Neural cell (in vitro differentiated cells): ENCODE measurements around the gene CLK4. TPM values are rescaled to one million over a fixed set of nuclear protein-coding genes. Genes with fewer than 3 reads are reported as not detected.

Source experiments
- H2AFZ ChIP-seq: fragments of 200-600, 300-800 bp; sonication (generic), shearing (Covaris generic); 2 replicates; pipeline ENCODE4 v1.6.0; 2014; ENCODE audit warnings: low read depth, mild to moderate bottlenecking, antibody characterized with exemption, low read length, moderate library complexity
- H3F3A ChIP-seq: fragments of 200-600 bp; shearing (Covaris generic); 2 replicates; pipeline ENCODE4 v1.6.1; 2016; ENCODE audit warnings: mild to moderate bottlenecking, moderate library complexity, mixed read lengths, antibody characterized with exemption, low read length; ENCODE audit not compliant: insufficient read depth, poor library complexity, severe bottlenecking
- H3K27ac ChIP-seq: fragments of 200-600, 300-800 bp; sonication (generic), shearing (Covaris generic); 2 replicates; pipeline ENCODE4 v1.5.1; 2014; ENCODE audit warnings: mild to moderate bottlenecking, low read length, moderate library complexity
- H3K27me3 ChIP-seq: fragments of 300-800, 200-600 bp; sonication (generic), shearing (Covaris generic); 2 replicates; pipeline ENCODE4 v1.6.0; 2014; ENCODE audit warnings: mild to moderate bottlenecking, low read depth, low read length, moderate library complexity; ENCODE audit not compliant: insufficient read depth
- H3K36me3 ChIP-seq: fragments of 300-800, 200-600 bp; sonication (generic), shearing (Covaris generic); 2 replicates; pipeline ENCODE4 v1.5.1; 2014; ENCODE audit warnings: mild to moderate bottlenecking, antibody characterized with exemption, low read length, moderate library complexity; ENCODE audit not compliant: insufficient read depth
- H3K4me2 ChIP-seq: fragments of 300-800, 200-600 bp; sonication (generic), shearing (Covaris generic); 2 replicates; pipeline ENCODE4 v1.6.0; 2014; ENCODE audit warnings: mild to moderate bottlenecking, low read length
- H3K4me3 ChIP-seq: fragments of 300-800, 200-600 bp; sonication (generic), shearing (Covaris generic); 2 replicates; pipeline ENCODE4 v1.5.1; 2014; ENCODE audit warnings: mild to moderate bottlenecking, low read length, moderate library complexity
- H3K79me2 ChIP-seq: fragments of 200-600 bp; shearing (Covaris generic); replicated peaks from 2 replicates; pipeline ENCODE4 v1.6.0; 2014; ENCODE audit warnings: mild to moderate bottlenecking, low read length, moderate library complexity; ENCODE audit not compliant: insufficient read depth
- H3K9ac ChIP-seq: fragments of 300-800, 200-600 bp; sonication (generic), shearing (Covaris generic); 2 replicates; pipeline ENCODE4 v1.6.1; 2016; ENCODE audit warnings: mild to moderate bottlenecking, low read length, mixed read lengths
- H3K9me2 ChIP-seq: fragments of 200-600 bp; shearing (Covaris generic); 2 replicates; pipeline ENCODE4 v1.6.1; 2016; ENCODE audit warnings: mild to moderate bottlenecking, low read length, mixed read lengths; ENCODE audit not compliant: insufficient read depth
- H3K9me3 ChIP-seq: fragments of 200-600, 300-800 bp; sonication (generic), shearing (Covaris generic); 2 replicates; pipeline ENCODE4 v1.6.1; 2016; ENCODE audit warnings: mild to moderate bottlenecking, mixed run types, low read length, moderate library complexity, mixed read lengths
- H4K20me1 ChIP-seq: fragments of 200-600 bp; shearing (Covaris generic); 2 replicates; pipeline ENCODE4 v1.6.1; 2016; ENCODE audit warnings: mild to moderate bottlenecking, mixed run types; ENCODE audit not compliant: insufficient read depth
- EP300 ChIP-seq: fragments of 450-650 bp; conservative IDR thresholded peaks from 2 replicates; pipeline ENCODE4 v1.6.1; 2014; ENCODE audit warnings: antibody characterized with exemption, mild to moderate bottlenecking, moderate library complexity; ENCODE audit not compliant: poor library complexity, severe bottlenecking
- EZH2 ChIP-seq: fragments of 200-600, 300-800 bp; shearing (Covaris generic), sonication (generic); IDR thresholded peaks from 2 replicates; pipeline ENCODE4 v1.6.1; 2014; ENCODE audit warnings: antibody characterized with exemption, low read length, borderline replicate concordance, mild to moderate bottlenecking; ENCODE audit not compliant: insufficient read depth, poor library complexity, severe bottlenecking
- MXI1 ChIP-seq: fragments of 450-650 bp; conservative IDR thresholded peaks from 2 replicates; pipeline ENCODE4 v1.6.1; 2014; ENCODE audit warnings: antibody characterized with exemption, mild to moderate bottlenecking; ENCODE audit not compliant: poor library complexity, severe bottlenecking
- POLR2AphosphoS5 ChIP-seq: IDR thresholded peaks from 2 replicates; pipeline ENCODE4 v1.6.1; 2012
- RAD21 ChIP-seq: fragments of 450-650 bp; conservative IDR thresholded peaks from 2 replicates; pipeline ENCODE4 v1.6.1; 2014; ENCODE audit warnings: antibody characterized with exemption, mild to moderate bottlenecking, moderate library complexity
- REST ChIP-seq: IDR thresholded peaks from 2 replicates; pipeline ENCODE4 v1.6.1; 2012; ENCODE audit warnings: borderline replicate concordance
- SMC3 ChIP-seq: fragments of 450-650 bp; conservative IDR thresholded peaks from 2 replicates; pipeline ENCODE4 v1.6.1; 2014; ENCODE audit warnings: antibody characterized with exemption, mild to moderate bottlenecking, moderate library complexity; ENCODE audit not compliant: poor library complexity
- TAF1 ChIP-seq: IDR thresholded peaks from 2 replicates; pipeline ENCODE4 v1.6.1; 2012; ENCODE audit warnings: low read depth
- polyA plus RNA-seq: library from polyadenylated mRNA; depleted of rRNA; stranded (reverse); fragments of >200 nt; gene quantifications from 2 replicates; pipeline ENCODE4 v1.2.3, GENCODE V29; 2014
- TF ChIP-seq, protein P1 (sequence below): fragments of 450-650 bp; IDR thresholded peaks from 2 replicates; pipeline ENCODE4 v1.5.1; 2014; ENCODE audit warnings: antibody characterized with exemption, mild to moderate bottlenecking, moderate library complexity; ENCODE audit not compliant: poor library complexity, severe bottlenecking

CLK4 gene
- polyA plus RNA-seq, 1 donor from 2014 or later, result 115 TPM

GRCh38 chr5:178672630-178673029 is 45.8 kb upstream of the CLK4 start:
- Histone ChIP-seq H3K27ac (no peak overlapping the region), H2AFZ (no peak overlapping the region)
- no peak for TF ChIP-seq EZH2
- TF ChIP-seq RAD21, result no peak

DNA sequence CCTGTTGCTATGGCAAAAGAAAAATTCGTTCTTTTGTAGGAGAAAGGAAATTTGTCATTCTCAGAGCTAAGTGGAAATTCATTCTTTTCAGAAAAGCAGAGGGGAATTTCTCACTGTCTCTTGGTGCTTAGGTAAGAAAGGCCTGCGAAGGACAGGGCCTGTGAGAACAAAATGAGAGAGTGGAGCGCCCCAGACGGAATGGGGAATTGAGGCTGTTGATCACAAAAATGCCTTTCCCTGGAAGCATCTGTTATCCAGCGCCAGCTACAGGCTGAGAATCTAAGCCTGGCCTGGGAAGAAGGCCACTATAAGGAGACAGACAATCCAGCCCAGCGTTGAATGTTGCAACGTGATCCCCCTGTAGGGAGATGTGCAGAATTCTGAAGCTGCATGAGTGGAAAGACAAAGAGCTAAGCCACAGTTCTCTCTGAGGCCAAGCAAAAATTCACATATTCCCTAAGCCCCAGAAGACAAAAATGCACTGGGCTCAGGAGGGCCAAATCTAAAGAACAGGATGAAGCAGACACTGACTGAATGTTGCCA is 44.8 kb upstream of the CLK4 start:
- Histone ChIP-seq H3F3A (no peaks in the 10 kb centered on the region), H2AFZ (no peak overlapping the region), H4K20me1 (no peaks in the 10 kb centered on the region), H3K9me2 (no peaks in the 10 kb centered on the region), H3K27ac (no peak overlapping the region), H3K9me3 (no peaks in the 10 kb centered on the region), H3K79me2 (no peaks in the 10 kb centered on the region), H3K4me2 (no peak overlapping the region), H3K4me3 (no peak overlapping the region), H3K27me3 (no peaks in the 10 kb centered on the region), H3K9ac (no peak overlapping the region), H3K36me3 (no peaks in the 10 kb centered on the region)
- TF ChIP-seq POLR2AphosphoS5 (no peak), EP300 (no peak), RAD21 (no peak), SMC3 (no peak), MXI1 (no peak), TAF1 (no peak), REST (no peak), EZH2 (no peak)

More at GRCh38 chr5:178672630-178673029, 45.8 kb upstream of the CLK4 start:
- Histone ChIP-seq H3K79me2 (no peaks in the 10 kb centered on the region), H3K9me3 (no peaks in the 10 kb centered on the region), H3F3A (no peaks in the 10 kb centered on the region), H3K9me2 (no peaks in the 10 kb centered on the region), H3K27me3 (no peaks in the 10 kb centered on the region), H4K20me1 (no peaks in the 10 kb centered on the region), H3K9ac (no peak overlapping the region), H3K4me3 (no peak overlapping the region), H3K4me2 (no peak overlapping the region), H3K36me3 (no peaks in the 10 kb centered on the region)

DNA sequence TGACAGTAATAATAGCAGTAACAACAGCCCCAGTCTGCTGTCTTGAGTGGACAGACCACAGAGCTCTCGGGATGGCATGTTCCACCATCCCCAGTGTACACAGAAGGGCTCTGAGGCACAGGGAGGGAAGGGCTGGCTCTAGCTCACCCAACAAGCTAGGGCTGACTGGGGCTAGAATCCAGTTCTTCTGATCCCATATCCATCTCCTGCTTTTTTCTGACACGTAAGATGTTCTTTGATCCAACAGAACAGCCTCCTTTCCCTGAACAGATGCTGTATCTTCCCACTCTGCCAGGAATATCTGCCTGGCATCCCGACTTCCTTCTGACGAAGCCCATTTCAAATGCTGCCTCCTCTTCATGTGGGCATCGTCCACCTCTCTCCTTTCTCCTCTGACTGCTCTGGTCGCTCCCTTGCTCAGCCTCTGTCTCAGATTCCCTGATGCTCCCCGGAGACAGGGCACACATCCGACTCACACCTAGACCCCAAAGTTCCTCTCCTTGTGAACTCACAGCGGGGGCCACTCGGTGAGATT is 43.6 kb upstream of the CLK4 start:
- Histone ChIP-seq H3K27me3 (no peaks in the 10 kb centered on the region), H3K9me3 (no peaks in the 10 kb centered on the region), H3K9me2 (no peaks in the 10 kb centered on the region), H4K20me1 (no peaks in the 10 kb centered on the region), H3F3A (no peaks in the 10 kb centered on the region), H2AFZ (no peak overlapping the region), H3K9ac (no peak overlapping the region), H3K79me2 (no peaks in the 10 kb centered on the region), H3K4me3 (no peak overlapping the region), H3K4me2 (no peak overlapping the region), H3K27ac (no peak overlapping the region), H3K36me3 (no peaks in the 10 kb centered on the region)
- TF ChIP-seq TAF1 (no peak), MXI1 (no peak), RAD21 (no peak), POLR2AphosphoS5 (no peak), EZH2 (no peak), EP300 (no peak), REST (no peak), SMC3 (no peak)
- TF ChIP-seq, protein P1, sequence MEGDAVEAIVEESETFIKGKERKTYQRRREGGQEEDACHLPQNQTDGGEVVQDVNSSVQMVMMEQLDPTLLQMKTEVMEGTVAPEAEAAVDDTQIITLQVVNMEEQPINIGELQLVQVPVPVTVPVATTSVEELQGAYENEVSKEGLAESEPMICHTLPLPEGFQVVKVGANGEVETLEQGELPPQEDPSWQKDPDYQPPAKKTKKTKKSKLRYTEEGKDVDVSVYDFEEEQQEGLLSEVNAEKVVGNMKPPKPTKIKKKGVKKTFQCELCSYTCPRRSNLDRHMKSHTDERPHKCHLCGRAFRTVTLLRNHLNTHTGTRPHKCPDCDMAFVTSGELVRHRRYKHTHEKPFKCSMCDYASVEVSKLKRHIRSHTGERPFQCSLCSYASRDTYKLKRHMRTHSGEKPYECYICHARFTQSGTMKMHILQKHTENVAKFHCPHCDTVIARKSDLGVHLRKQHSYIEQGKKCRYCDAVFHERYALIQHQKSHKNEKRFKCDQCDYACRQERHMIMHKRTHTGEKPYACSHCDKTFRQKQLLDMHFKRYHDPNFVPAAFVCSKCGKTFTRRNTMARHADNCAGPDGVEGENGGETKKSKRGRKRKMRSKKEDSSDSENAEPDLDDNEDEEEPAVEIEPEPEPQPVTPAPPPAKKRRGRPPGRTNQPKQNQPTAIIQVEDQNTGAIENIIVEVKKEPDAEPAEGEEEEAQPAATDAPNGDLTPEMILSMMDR, result no peak
